ENCODE data around the gene RALGDS.

Gene RALGDS

DNA sequence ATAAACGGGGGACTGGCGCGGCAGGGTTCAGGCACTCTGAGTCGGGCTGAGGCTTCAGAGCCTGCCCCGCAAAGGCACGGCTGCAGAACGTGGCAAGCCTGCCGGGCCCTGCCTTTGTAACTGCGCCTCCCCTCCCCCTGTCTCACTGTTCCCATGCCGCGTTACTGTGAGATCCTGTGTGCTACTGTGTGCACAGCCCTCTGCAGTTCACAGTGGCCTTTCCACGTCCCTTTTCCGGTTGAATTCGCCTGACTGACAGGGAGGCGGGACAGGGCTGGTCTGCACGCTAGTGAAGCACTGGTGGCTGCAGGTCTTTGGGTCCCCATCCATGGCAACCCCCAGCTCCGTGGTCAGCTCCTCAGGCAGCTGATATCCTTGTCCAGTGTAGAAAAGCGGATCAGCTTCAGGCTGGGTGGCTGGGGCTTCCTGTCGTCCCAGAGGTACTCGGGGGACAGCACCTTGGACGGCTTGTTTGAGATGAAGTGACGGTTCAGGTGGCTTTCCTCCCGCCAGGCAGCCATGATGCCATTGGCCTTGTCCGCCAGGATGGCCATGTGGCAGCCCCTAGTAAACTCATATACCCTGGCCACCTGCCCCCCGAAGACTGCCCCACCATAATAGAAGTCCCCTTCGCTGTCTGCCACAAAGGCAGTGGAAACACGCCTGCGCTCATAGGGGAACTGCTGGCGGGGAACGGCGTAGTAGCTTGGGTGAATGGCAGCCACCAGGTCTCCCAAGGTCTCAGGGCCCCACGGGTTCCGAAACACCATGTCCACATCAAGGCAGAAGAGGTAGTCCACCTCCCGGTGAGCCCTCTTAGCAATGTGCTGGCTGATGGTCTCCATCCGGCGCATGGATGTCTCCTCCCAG lies 32.4 kb upstream of the RALGDS start:
- TF ChIP-seq, protein P1, sequence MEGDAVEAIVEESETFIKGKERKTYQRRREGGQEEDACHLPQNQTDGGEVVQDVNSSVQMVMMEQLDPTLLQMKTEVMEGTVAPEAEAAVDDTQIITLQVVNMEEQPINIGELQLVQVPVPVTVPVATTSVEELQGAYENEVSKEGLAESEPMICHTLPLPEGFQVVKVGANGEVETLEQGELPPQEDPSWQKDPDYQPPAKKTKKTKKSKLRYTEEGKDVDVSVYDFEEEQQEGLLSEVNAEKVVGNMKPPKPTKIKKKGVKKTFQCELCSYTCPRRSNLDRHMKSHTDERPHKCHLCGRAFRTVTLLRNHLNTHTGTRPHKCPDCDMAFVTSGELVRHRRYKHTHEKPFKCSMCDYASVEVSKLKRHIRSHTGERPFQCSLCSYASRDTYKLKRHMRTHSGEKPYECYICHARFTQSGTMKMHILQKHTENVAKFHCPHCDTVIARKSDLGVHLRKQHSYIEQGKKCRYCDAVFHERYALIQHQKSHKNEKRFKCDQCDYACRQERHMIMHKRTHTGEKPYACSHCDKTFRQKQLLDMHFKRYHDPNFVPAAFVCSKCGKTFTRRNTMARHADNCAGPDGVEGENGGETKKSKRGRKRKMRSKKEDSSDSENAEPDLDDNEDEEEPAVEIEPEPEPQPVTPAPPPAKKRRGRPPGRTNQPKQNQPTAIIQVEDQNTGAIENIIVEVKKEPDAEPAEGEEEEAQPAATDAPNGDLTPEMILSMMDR (IDR thresholded peaks at IDR 0.05; ENCODE audit: control extremely low read depth, extremely low read depth, low read depth, missing control alignments) = no peak
- CTCF ChIA-PET = interaction anchor here (2.1 to 7.6 kb wide), 3 partner anchors 6 to 131 kb away, joined by 6 to 94 read pairs (median 9); no protein-coding TSS in a partner anchor
- POLR2A ChIA-PET = interaction anchor here (0.6 kb wide), 1 partner anchor 223 kb away, joined by 3 read pairs; no protein-coding TSS in a partner anchor
- no peak for DNase-seq (ENCODE audit: extremely low spot score)

DNA sequence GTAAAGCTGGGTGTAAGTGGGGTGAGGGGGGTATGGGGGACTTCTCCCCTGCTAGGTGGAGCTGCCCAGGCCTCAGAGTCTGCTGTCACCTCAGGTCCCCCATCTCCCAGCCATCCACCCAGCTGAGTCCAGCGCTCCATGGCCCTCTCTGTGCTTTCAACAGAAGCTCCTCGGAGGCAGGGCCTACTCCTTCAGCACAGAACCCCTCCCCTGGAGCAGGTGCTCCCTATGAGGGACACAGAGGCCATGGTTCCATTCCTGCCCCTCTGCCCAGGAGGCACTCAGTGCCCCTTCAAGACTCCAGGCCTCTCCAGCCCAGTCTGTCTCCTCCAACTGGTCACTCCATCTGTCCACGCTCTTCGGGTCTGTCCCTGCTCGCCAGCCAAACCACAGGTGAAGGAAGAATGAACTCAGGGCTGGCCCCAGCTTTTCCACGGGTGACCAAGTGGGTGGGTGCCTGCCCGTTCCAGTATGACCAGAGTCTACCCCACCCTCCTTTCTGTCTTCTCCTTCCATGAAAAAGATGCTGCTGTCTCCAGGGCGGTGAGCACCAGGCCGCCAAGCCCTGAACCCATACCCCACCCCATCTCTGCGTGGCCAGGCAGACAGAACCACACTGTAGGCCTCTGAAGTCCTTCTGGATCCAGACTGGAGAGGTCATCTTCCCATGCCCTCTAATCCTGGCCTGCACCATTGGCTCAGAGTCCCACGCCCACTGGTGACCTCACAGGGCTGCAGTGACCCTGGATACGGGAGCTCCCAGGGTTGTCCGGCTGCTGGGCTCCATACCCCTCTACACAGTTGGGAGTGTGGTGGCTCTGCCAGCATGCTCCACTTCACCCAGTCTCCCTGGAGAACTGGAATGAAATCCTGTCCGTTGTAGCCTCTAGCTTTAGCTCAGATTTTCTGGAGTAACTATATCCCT lies 30.8 kb upstream of the RALGDS start:
- ChIA-PET CTCF (interaction anchor here (0.8 to 10.7 kb wide), 5 partner anchors 6 to 130 kb away, joined by 3 to 473 read pairs (median 6); partner anchors contain the start of gene RALGDS), POLR2A (no interaction called here)
- TF ChIP-seq, protein P1 (IDR thresholded peaks at IDR 0.05; ENCODE audit: control extremely low read depth, extremely low read depth, low read depth, missing control alignments) = no peak
- no peak for DNase-seq (ENCODE audit: extremely low spot score)

DNA sequence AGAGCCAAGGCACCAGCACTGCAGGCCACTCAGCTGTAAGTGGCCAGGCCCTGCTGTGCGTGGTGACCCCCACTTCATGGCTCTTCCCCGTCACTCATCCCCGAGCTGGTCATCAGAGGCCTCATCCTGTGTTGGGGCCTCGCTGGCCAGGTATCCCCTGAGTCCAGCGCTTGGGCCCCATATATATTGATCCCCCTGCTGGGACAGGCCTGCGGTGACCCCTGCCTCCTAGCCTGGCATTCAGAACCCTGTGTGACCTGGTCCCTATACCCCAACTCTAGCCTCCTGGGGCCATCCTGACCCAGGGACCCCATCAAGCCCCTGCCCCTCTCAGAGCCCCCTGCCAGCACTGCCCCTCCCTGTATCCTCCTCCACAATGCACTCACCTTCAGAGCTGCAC lies 30.0 kb upstream of the RALGDS start:
- CTCF ChIA-PET = interaction anchor here (1.2 to 10.7 kb wide), 4 partner anchors 7 to 129 kb away, joined by 4 to 473 read pairs (median 50); partner anchors contain the start of gene RALGDS
- TF ChIP-seq, protein P1 (IDR thresholded peaks at IDR 0.05; ENCODE audit: control extremely low read depth, extremely low read depth, low read depth, missing control alignments) = no peak
- POLR2A ChIA-PET = no interaction called here
- DNase-seq (ENCODE audit: extremely low spot score) = no peak

DNA sequence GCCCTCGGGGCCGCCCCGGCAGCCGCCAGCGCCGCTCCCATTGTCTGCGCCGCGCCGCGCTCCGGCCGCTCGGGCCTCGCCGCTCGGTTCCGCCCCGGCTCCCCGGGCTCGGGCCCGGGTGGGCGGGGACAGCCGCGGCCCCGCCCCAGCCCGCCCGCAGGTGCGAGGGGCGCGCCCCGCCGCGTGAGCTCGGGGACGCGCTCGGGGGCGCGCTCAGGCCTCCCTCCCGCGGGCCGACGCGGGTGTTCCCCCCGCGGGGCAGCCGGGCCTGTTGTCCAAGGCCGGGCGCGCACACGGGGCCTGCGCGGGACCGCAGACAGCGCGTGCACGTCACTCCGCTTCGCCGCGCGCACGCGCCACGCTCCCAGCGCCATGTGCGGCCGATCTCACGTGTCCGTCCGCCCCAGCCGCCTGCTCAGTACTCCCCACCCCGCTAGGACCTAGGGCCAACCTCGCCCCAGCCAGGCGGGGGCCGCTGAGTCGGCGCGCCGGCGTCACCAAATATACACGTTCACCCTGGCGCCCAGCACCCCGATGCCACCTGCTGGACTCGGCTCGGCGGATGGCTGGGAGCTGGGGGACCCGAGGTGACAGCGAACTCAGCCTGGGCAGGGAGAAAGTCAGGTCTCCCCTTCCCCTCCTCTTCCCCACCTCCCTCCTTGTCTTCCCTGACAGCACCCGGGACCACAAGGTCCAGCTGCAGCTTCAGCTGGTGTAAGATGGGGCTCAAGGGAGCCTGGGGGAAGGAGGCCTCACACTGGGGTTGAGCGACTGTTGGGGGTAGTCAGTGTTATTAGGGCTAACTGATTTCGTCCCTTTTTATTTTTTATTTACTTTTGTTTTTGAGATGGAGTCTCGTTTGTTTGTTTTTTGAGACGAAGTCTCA lies 28.3 kb upstream of the RALGDS start:
- TF ChIP-seq, protein P1 (IDR thresholded peaks at IDR 0.05; ENCODE audit: control extremely low read depth, extremely low read depth, low read depth, missing control alignments) = peak; percentile 29
- ChIA-PET CTCF (interaction anchor here (0.8 to 10.7 kb wide), 9 partner anchors 8 to 127 kb away, joined by 3 to 473 read pairs (median 13); partner anchors contain the start of genes GBGT1 and RALGDS), POLR2A (interaction anchor here (0.6 to 2.0 kb wide), 4 partner anchors 32 to 431 kb away, joined by 3 to 7 read pairs (median 5); partner anchors contain the start of gene GTF3C5)
- peak; percentile 95 for DNase-seq (ENCODE audit: extremely low spot score)

DNA sequence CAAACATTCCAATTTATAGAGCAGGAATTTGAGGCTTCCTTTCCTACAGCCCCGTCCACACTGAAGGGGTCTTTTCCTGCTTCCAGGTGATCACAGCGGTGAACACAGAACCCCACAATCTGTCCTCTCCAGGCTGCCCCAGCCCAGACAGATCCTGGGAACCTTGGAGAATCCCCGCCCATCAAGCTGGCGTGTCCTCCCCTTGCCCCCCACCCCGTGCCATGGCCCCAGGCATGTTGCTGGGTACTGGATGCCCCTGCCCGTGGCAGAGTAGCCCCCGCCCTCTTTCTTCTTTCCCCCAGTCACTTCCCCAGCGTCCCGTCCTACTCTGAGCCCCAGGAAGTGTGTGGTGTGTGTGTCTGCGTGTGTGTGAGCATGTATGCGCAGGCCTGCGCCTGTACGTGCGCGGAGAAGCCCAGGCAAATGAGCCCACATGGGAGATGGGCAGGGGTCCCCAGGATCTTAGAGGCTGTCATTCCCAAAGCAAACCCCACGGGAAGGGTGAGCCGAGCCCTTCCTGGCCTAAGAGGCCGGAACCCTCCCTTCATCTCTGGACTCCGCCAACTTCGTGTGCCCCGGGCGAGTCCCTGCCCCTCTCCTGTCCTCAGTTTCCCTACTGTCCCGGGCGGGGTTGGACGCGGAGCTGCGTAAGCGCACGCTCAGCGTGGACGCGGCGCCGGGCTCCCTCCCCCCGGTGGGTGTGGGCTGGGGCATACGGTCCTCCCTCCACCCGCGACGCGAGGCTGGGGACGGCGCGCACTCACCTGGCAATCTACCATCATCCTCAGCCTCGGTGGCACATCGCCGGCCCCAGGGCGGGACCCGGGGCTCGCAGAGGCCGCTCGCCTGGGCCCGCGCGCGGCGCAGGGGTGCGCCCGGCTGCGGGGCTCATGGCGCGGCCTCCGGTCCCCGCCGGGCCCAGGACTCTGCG lies 27.4 kb upstream of the RALGDS start:
- TF ChIP-seq, protein P1 (IDR thresholded peaks at IDR 0.05; ENCODE audit: control extremely low read depth, extremely low read depth, low read depth, missing control alignments) = no peak
- DNase-seq (ENCODE audit: extremely low spot score) = no peak
- POLR2A ChIA-PET = interaction anchor here (1.4 to 2.0 kb wide), 2 partner anchors 29 to 34 kb away, joined by 7 read pairs; no protein-coding TSS in a partner anchor
- CTCF ChIA-PET = interaction anchor here (0.8 to 10.7 kb wide), 19 partner anchors 9 to 126 kb away, joined by 3 to 473 read pairs (median 9); partner anchors contain the start of gene RALGDS
